Keratinocyte (primary cell): Measurements from ENCODE around the gene TECR.
"Not testable (repeated sequence)": the region's sequence is repeated elsewhere in the genome, so short reads cannot be mapped to it uniquely, and the experiment has no call there.

Experiments
- EZH2 ChIP-seq: IDR thresholded peaks from one replicate; pipeline ENCODE4 v1.6.1; 2012; ENCODE audit warnings: inconsistent platforms, mild to moderate bottlenecking, low read length, moderate library complexity
- TF ChIP-seq, protein P1 (sequence below), 3 experiments: IDR thresholded peaks in 1 of 3; conservative IDR thresholded peaks in 1 of 3; optimal IDR thresholded peaks in 1 of 3; 2 replicates in 2 of 3; 3 replicates in 1 of 3; pipeline versions ENCODE3 to v1.5.1; 2011; ENCODE audit warnings: low read length in 3 of 3, mild to moderate bottlenecking in 3 of 3, moderate library complexity in 2 of 3, control low read depth in 1 of 3, inconsistent platforms in 1 of 3; ENCODE audit not compliant: insufficient read depth in 2 of 3; ENCODE audit errors: extremely low read depth in 1 of 3

DNA sequence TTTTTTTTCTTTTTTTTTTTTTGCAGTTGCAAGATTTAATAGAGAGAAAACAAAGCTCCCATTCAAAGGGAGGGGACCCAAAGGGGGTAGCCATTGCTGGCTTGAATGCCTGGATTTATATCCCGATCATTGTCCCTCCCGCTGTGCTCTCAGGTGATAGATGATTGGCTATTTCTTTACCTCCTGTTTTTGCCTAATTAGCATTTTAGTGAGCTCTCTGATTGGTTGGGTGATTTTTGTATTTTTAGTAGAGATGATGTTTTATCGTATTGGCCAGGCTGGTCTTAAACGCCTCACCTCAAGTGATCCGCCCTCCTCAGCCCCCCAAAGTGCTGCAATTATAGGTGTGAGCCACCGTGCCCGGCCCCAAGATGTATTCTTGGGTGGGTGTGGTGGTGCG, 24.8 kb upstream of the TECR start:
- TF ChIP-seq, protein P1, sequence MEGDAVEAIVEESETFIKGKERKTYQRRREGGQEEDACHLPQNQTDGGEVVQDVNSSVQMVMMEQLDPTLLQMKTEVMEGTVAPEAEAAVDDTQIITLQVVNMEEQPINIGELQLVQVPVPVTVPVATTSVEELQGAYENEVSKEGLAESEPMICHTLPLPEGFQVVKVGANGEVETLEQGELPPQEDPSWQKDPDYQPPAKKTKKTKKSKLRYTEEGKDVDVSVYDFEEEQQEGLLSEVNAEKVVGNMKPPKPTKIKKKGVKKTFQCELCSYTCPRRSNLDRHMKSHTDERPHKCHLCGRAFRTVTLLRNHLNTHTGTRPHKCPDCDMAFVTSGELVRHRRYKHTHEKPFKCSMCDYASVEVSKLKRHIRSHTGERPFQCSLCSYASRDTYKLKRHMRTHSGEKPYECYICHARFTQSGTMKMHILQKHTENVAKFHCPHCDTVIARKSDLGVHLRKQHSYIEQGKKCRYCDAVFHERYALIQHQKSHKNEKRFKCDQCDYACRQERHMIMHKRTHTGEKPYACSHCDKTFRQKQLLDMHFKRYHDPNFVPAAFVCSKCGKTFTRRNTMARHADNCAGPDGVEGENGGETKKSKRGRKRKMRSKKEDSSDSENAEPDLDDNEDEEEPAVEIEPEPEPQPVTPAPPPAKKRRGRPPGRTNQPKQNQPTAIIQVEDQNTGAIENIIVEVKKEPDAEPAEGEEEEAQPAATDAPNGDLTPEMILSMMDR (optimal IDR thresholded peaks at IDR 0.05 in 1 of 3, IDR thresholded peaks at IDR 0.05 in 1 of 3, conservative IDR thresholded peaks at IDR 0.05 in 1 of 3; ENCODE audit: extremely low read depth in 1 of 3, insufficient read depth in 2 of 3, low read length in 3 of 3), result not testable (repeated sequence)
- TF ChIP-seq EZH2, result not testable (repeated sequence)
